GM12873 (cell line): ENCODE results near the gene LARP4B.

ENCODE experiments used
- CTCF ChIP-seq: IDR thresholded peaks from 2 replicates; pipeline ENCODE4 v1.5.1; 2012; ENCODE audit warnings: low read depth, mild to moderate bottlenecking, moderate library complexity, low read length, control low read depth; ENCODE audit not compliant: insufficient read depth; ENCODE audit errors: missing control alignments

The LARP4B gene

GRCh38 chr10:819816-820215 is 111.7 kb downstream of the LARP4B start:
- no peak for TF ChIP-seq CTCF

GRCh38 chr10:819326-819725 is 112.2 kb downstream of the LARP4B start:
- no peak for TF ChIP-seq CTCF

DNA sequence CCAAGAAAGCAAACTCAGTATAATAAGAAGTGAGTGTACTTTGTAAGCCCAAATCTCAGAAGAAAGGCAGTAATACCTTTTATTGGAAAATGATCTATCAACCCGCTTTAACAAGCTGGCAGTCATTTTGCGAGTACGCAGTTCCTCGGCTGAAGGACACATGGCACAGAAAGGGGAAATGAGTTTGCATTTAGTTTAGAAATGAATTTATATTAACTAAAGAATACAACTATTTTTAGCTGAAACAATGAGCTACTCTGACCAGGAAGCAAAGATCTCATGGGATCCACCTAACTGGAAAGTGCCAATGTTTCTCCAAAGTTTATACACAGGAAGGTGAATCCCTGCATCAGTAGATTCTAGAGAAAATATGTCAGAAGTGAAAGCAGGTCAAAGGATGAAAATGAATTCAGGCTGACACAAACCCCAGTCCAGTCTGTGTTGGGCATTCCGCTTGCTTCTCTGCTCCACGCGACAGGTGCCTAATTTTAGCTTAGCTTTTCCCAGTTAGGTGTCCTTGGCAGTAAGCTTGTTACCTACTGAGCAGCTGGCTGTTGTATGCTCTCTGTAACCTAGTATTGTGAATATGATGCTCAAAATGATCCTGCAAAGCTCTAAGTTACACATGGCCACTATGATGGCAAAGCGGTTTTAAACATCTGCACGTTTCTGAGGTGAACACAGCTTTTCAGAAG is 112.8 kb downstream of the LARP4B start:
- no peak for TF ChIP-seq CTCF

DNA sequence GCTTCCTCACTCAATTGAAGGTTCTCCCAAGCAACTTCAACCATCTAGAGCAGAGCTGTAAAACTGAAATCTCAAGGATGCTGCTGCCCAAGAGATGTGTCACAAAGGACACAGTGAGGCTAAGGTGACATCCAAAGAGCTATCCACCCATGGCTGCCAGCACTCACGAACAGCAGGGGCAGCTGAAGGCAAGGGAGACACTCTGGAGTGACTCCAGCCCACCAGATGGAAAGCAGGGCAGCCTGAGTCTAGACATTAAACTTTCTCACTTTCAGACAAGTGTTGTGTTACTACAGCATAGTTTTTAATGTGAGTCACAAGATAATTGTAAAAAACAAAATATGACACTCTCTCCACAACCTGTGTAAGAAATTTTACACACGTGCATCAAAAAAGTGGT is 113.5 kb downstream of the LARP4B start:
- TF ChIP-seq CTCF = no peak

- no peak for TF ChIP-seq CTCF
Observed at GRCh38 chr10:817371-817770, 114.1 kb downstream of the LARP4B start.

DNA sequence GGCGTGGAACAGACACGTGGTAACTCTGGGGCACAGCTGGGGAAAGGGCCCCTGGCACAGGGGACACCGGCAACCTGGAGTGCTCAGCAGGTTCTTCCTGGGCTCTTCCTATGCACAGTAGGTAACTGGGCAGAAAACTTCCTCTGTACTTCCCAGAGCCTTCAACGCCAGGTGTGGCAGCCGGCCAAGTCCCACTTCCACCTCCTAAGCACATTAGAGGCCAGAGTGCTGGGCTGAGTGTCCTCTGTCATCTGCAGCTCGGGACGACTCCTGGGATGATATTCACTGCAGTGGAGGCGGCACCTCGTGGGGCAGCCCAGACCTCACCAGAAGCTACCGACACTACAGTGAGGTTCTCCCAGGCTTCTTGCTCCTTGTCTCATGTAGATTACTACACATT is 114.5 kb downstream of the LARP4B start:
- TF ChIP-seq CTCF = no peak

DNA sequence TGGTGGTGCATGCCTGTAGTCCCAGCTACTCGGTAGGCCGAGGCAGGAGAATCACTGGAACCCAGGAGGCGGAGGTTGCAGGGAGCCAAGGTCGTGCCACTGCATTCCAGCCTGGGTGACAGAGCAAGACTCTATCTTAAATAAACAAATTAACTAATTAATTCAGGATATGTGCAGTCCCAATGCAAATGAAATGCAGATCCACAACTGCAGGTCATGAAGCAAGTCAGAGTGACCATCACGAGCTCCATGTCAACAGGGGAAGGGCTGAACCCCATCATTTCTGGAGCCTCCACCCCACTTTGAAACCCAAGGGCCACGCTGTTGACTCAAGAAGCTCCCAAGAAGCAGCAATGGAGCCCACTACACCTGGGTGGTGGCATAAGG is 115.4 kb downstream of the LARP4B start:
- TF ChIP-seq CTCF = no peak
